Pancreas (tissue), 10 donors: ENCODE results near the gene PRDM9. TPM values are rescaled to one million over a fixed set of nuclear protein-coding genes. Genes with fewer than 3 reads are reported as not detected.

ENCODE experiments used
- ATAC-seq, 4 donors: fragments of 200-7000 bp; cut with Tn5 transposase; one replicate each; pipeline versions ENCODE4 v1.8.0 to v1.9.1; 2020; ENCODE audit warnings: mild to moderate bottlenecking in 4 of 4, moderate library complexity in 4 of 4
- DNase-seq, 6 donors: peaks; one replicate each; pipeline ENCODE4 v3.0.0-alpha.2; 2020
- FAIRE-seq: peaks from 2 replicates; lab custom pipeline; 2012; peaks lifted over from hg19 to GRCh38; lab: Jason Lieb, UNC
- H3K27ac ChIP-seq, 4 donors: fragments of 200-600 bp; sonication (generic); 1 replicate in 3 of 4; 2 replicates in 1 of 4; pipeline versions ENCODE4 v1.5.0 to v1.8.0; 2020
- H3K27me3 ChIP-seq, 4 donors: fragments of 200-600 bp; one replicate each; pipeline ENCODE4 v1.8.0; 2021
- H3K36me3 ChIP-seq, 3 donors: fragments of 200-600 bp; sonication (generic) in 1 of 3; one replicate each; pipeline versions ENCODE4 v1.5.0 to v1.8.0; 2020 to 2021
- H3K4me1 ChIP-seq, 3 donors: fragments of 200-600 bp; one replicate each; pipeline ENCODE4 v1.8.0; 2021
- H3K4me3 ChIP-seq, 4 donors: fragments of 200-600 bp; sonication (generic) in 2 of 4; one replicate each; pipeline versions ENCODE4 v1.5.0 to v1.8.0; 2020 to 2021
- H3K9me3 ChIP-seq, 4 donors: fragments of 200-600 bp; one replicate each; pipeline ENCODE4 v1.8.0; 2021
- WGBS, 2 donors: extraction: QIAGEN DNeasy Blood & Tissue Kit; methylation state at CpG; one replicate each; pipeline ENCODE4 v1.1.7; 2013; 5-methylcytosine and 5-hydroxymethylcytosine counted together
- intact Hi-C, 3 donors: fragments of 100-400 bp; cut with DNase I; formaldehyde crosslinking; loops; one replicate each; pipeline versions ENCODE4 v1.11.1 to v1.14.2; 2022
- polyA plus RNA-seq, 2 donors: library from polyadenylated mRNA; stranded (reverse); fragments of 200-250 nt; gene quantifications; one replicate each; pipeline ENCODE4 v1.2.3, GENCODE V29; 2013
- total RNA-seq, 6 donors: library from RNA; stranded (reverse); fragmentation: NEBNext Ultra II Directional in 4 of 6; extraction: Animal tissue kit (Norgen Biotek cat#: 25700) in 4 of 6; gene quantifications; one replicate each; pipeline versions ENCODE4 v1.2.1 to v1.2.4, GENCODE V29; 2021 to 2023
- TF ChIP-seq, protein P1 (sequence below), 4 donors: fragments of 200-600 bp; sonication (generic) in 3 of 4; IDR thresholded peaks; one replicate each; pipeline versions ENCODE4 v1.5.0 to v1.8.0; 2021; ENCODE audit warnings: antibody characterized with exemption in 4 of 4
- donor health status: healthy with polysubstance abuse.
- donor health status: DM: no; HTN: no; CAD: no; lungs with moderate emphysema.
- donor health status: DM: no; HTN: no; CAD: no.
- donor health status: control.
- donor health status: control.
- donor health status: Bipolar disorder and iron deficiency.
- donor health status: DM: yes; HTN: yes; CAD: no.
- donor health status: DM: no; HTN: no; CAD: no.
- donor health status: DM: no; HTN: no; CAD: no.
- donor health status: DM: yes; HTN: yes; CAD: no.

Gene PRDM9
- total RNA-seq = not detected
- not detected for polyA plus RNA-seq

- peak within 1 kb of the TSS in 2 of 4 donors; percentile 16 to 23 for H3K27ac ChIP-seq
- TF ChIP-seq, protein P1, sequence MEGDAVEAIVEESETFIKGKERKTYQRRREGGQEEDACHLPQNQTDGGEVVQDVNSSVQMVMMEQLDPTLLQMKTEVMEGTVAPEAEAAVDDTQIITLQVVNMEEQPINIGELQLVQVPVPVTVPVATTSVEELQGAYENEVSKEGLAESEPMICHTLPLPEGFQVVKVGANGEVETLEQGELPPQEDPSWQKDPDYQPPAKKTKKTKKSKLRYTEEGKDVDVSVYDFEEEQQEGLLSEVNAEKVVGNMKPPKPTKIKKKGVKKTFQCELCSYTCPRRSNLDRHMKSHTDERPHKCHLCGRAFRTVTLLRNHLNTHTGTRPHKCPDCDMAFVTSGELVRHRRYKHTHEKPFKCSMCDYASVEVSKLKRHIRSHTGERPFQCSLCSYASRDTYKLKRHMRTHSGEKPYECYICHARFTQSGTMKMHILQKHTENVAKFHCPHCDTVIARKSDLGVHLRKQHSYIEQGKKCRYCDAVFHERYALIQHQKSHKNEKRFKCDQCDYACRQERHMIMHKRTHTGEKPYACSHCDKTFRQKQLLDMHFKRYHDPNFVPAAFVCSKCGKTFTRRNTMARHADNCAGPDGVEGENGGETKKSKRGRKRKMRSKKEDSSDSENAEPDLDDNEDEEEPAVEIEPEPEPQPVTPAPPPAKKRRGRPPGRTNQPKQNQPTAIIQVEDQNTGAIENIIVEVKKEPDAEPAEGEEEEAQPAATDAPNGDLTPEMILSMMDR (IDR thresholded peaks at IDR 0.05) = no peak
- no peaks in the 10 kb centered on the region for H3K9me3 ChIP-seq
- no peaks in the 10 kb centered on the region for H3K36me3 ChIP-seq
- ATAC-seq = peak; percentile 50 to 99 (median 93)
- intact Hi-C loops = no loop called here
- H3K4me1 ChIP-seq = no peaks in the 10 kb centered on the region
- 59 to 70% methylated on average over 27 of the region's 27 CpGs for WGBS, 2 donors
- no peaks in the 10 kb centered on the region for H3K27me3 ChIP-seq
- FAIRE-seq = no peak
- H3K4me3 ChIP-seq = peak within 1 kb of the TSS in 1 of 4 donors; percentile 13
- peak in 5 of 6 donors; percentile 83 to 93 (median 89) for DNase-seq
Measured at GRCh38 chr5:23507278-23507685, at the start of gene PRDM9. Gene PRDM9, plus strand, starts transcription at chr5:23507609. Its CDS starts 1,425 bp downstream, at chr5:23509034.

DNA sequence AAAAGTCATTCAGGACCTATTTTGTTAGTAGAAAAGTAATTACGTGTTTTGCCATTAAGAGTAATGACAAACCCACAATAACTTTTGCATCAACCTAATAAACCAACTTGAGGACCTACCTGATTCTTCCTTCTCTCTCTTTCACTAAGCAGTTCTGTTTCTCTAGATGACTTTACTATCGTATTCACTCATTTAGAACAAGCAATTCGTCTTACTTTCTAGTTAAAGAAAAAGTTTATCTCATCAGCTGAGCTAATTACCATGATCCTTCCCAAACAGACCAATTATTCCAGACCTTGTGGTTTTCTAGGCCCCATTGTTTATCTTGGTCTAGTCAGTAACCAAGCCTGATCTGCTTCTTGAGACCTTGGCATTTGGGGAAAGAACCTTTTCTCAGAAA is 49.6 kb upstream of the PRDM9 start:
- H3K9me3 ChIP-seq = no peaks in the 10 kb centered on the region
- H3K27ac ChIP-seq = no peak overlapping the region
- no peak for ATAC-seq
- intact Hi-C loops = no loop called here
- H3K4me1 ChIP-seq = no peaks in the 10 kb centered on the region
- no peak for FAIRE-seq
- DNase-seq = no peak
- no peaks in the 10 kb centered on the region for H3K36me3 ChIP-seq
- no peak overlapping the region for H3K4me3 ChIP-seq
- TF ChIP-seq, protein P1 (IDR thresholded peaks at IDR 0.05) = no peak
- WGBS, 2 donors = 48 to 62% methylated on average over 3 of the region's 3 CpGs
- H3K27me3 ChIP-seq = no peaks in the 10 kb centered on the region

GRCh38 chr5:23459214-23459613 is 48.2 kb upstream of the PRDM9 start:
- Histone ChIP-seq H3K36me3 (no peaks in the 10 kb centered on the region), H3K4me3 (no peak overlapping the region), H3K4me1 (no peaks in the 10 kb centered on the region), H3K9me3 (no peaks in the 10 kb centered on the region), H3K27ac (no peak overlapping the region), H3K27me3 (no peaks in the 10 kb centered on the region)
- 85 to 89% methylated on average over 3 of the region's 3 CpGs for WGBS, 2 donors
- FAIRE-seq = no peak
- DNase-seq = no peak
- TF ChIP-seq, protein P1 (IDR thresholded peaks at IDR 0.05) = no peak
- ATAC-seq = no peak
- intact Hi-C loops = no loop called here

DNA sequence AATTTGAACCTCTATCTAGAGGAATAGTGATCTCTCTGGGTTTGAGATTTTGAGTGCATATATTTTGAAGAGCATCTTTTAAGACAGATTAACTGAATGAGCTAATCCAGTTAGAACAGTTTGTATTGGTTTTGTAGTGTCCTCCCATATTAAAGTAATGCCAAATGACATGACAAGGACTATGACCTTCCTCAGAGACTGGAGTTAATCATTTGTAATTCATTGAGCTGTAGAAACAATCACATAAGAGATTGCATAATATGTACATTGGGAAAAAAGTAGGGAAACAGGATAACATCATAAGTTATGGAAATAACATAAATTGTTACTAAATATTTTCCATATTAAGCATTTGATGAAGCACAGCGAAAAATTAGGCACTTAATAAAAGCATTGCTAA is 45.8 kb upstream of the PRDM9 start:
- no peak overlapping the region for H3K4me3 ChIP-seq
- H3K27me3 ChIP-seq = no peaks in the 10 kb centered on the region
- no peak for ATAC-seq
- no peak overlapping the region for H3K27ac ChIP-seq
- TF ChIP-seq, protein P1 (IDR thresholded peaks at IDR 0.05) = no peak
- no peak for FAIRE-seq
- no peak for DNase-seq
- no peaks in the 10 kb centered on the region for H3K4me1 ChIP-seq
- intact Hi-C loops = no loop called here
- H3K36me3 ChIP-seq = no peaks in the 10 kb centered on the region
- no peaks in the 10 kb centered on the region for H3K9me3 ChIP-seq
- WGBS, 2 donors = 64 to 73% methylated on average over 1 of the region's 1 CpG

GRCh38 chr5:23466401-23466912 is 41.0 kb upstream of the PRDM9 start:
- no peaks in the 10 kb centered on the region for H3K36me3 ChIP-seq
- DNase-seq = no peak
- H3K27me3 ChIP-seq = no peaks in the 10 kb centered on the region
- FAIRE-seq = no peak
- intact Hi-C loops = no loop called here
- TF ChIP-seq, protein P1 (IDR thresholded peaks at IDR 0.05) = no peak
- H3K27ac ChIP-seq = no peak overlapping the region
- H3K9me3 ChIP-seq = no peaks in the 10 kb centered on the region
- 21 to 36% methylated on average over 2 of the region's 2 CpGs for WGBS, 2 donors
- no peaks in the 10 kb centered on the region for H3K4me1 ChIP-seq
- no peak overlapping the region for H3K4me3 ChIP-seq
- ATAC-seq = no peak
